Spleen (tissue), 11 donors: Measurements from ENCODE around the gene FOXD1. TPM values are rescaled to one million over a fixed set of nuclear protein-coding genes. Genes with fewer than 3 reads are reported as not detected.

ENCODE experiments used
- DNase-seq: peaks from one replicate; pipeline ENCODE4 v3.0.0-alpha.2; 2020
- H3K27ac ChIP-seq, 8 donors: fragments of 200-600 bp; sonication (generic) in 7 of 8; 1 replicate in 4 of 8; 2 replicates in 4 of 8; pipeline versions ENCODE4 v1.5.0 to v1.8.0; 2016 to 2021; ENCODE audit warnings: inconsistent platforms in 4 of 8, mild to moderate bottlenecking in 4 of 8, moderate library complexity in 1 of 8
- H3K27me3 ChIP-seq, 7 donors: fragments of 200-600 bp; sonication (generic) in 6 of 7; replicated peaks in 1 of 7; 1 replicate in 4 of 7; 2 replicates in 3 of 7; pipeline versions ENCODE4 v1.5.0 to v1.8.0; 2016 to 2021; ENCODE audit warnings: inconsistent platforms in 3 of 7, mild to moderate bottlenecking in 1 of 7
- H3K36me3 ChIP-seq, 6 donors: fragments of 200-600 bp; sonication (generic) in 5 of 6; 1 replicate in 4 of 6; 2 replicates in 2 of 6; pipeline versions ENCODE4 v1.5.0 to v1.8.0; 2016 to 2021; ENCODE audit warnings: inconsistent platforms in 2 of 6
- H3K4me1 ChIP-seq, 6 donors: fragments of 200-600 bp; sonication (generic) in 5 of 6; 1 replicate in 3 of 6; 2 replicates in 3 of 6; pipeline versions ENCODE4 v1.5.0 to v1.8.0; 2016 to 2021; ENCODE audit warnings: inconsistent platforms in 3 of 6
- H3K4me3 ChIP-seq, 8 donors: fragments of 200-600 bp; sonication (generic) in 7 of 8; 1 replicate in 4 of 8; 2 replicates in 4 of 8; pipeline versions ENCODE4 v1.5.0 to v1.8.0; 2016 to 2021; ENCODE audit warnings: inconsistent platforms in 4 of 8, mild to moderate bottlenecking in 4 of 8, moderate library complexity in 2 of 8
- H3K9me3 ChIP-seq, 8 donors: fragments of 200-600 bp; sonication (generic) in 7 of 8; 1 replicate in 4 of 8; 2 replicates in 4 of 8; pipeline versions ENCODE4 v1.5.0 to v1.8.0; 2016 to 2021; ENCODE audit warnings: inconsistent platforms in 4 of 8
- CTCF ChIP-seq, 11 experiments: fragments of 200-600 bp in 7 of 11; fragments of 450-650 bp in 4 of 11; sonication (generic) in 4 of 11; IDR thresholded peaks in 8 of 11; conservative IDR thresholded peaks in 3 of 11; 1 replicate in 7 of 11; 2 replicates in 4 of 11; pipeline versions ENCODE4 v1.4.0 to v1.8.0; 2016 to 2021; ENCODE audit warnings: antibody characterized with exemption in 11 of 11, inconsistent platforms in 4 of 11, mild to moderate bottlenecking in 1 of 11
- POLR2A ChIP-seq, 3 donors: fragments of 450-650 bp; IDR thresholded peaks; one replicate each; pipeline ENCODE4 v1.5.1; 2017; ENCODE audit warnings: antibody characterized with exemption in 3 of 3, mild to moderate bottlenecking in 1 of 3
- POLR2AphosphoS5 ChIP-seq, 3 donors: sonication (generic); formaldehyde crosslinking; IDR thresholded peaks; one replicate each; pipeline ENCODE4 v1.5.1; 2017; ENCODE audit warnings: antibody characterized with exemption in 3 of 3
- WGBS, 5 donors: extraction: QIAGEN DNeasy Blood & Tissue Kit in 3 of 5; methylation state at CpG; one replicate each; pipeline versions ENCODE4 v1.1.5 to v1.1.7; 2013 to 2018; 5-methylcytosine and 5-hydroxymethylcytosine counted together
- intact Hi-C: fragments of 100-400 bp; cut with DNase I; formaldehyde crosslinking; loops from one replicate; pipeline ENCODE4 v1.15.0; 2023; ENCODE audit warnings: low total_unique reads
- polyA plus RNA-seq, 3 donors: library from polyadenylated mRNA; stranded (reverse); fragments of 200-250 nt; gene quantifications; one replicate each; pipeline ENCODE4 v1.2.1, GENCODE V29; 2013
- total RNA-seq, 7 donors: library from RNA; depleted of rRNA in 3 of 7; stranded (reverse); fragments of >200 nt in 3 of 7; fragmentation: NEBNext Ultra II Directional in 4 of 7; extraction: Animal tissue kit (Norgen Biotek cat#: 25700) in 4 of 7; gene quantifications; one replicate each; pipeline versions ENCODE4 v1.1.0 to v1.2.1, GENCODE V29; 2016 to 2021
- donor health status: healthy with polysubstance abuse.
- donor health status: DM: no; HTN: no; CAD: no; lungs with moderate emphysema.
- donor health status: DM: no; HTN: no; CAD: no.
- donor health status: Bipolar disorder and iron deficiency.
- donor health status: healthy.
- donor health status: DM: no; HTN: no; CAD: no.
- donor health status: DM: yes; HTN: yes; CAD: no.

Gene FOXD1
- total and polyA plus RNA-seq, 10 donors: 0.09 to 1.1 (median 0.37) TPM; not detected in 1

GRCh38 chr5:73426034-73426433, 22.5 kb downstream of the FOXD1 start:
- Histone ChIP-seq H3K4me1 (no peaks in the 10 kb centered on the region), H3K27me3 (peaks cover 0 to 86% (median 40%) of the 10 kb centered on the region in 7 donors), H3K36me3 (no peaks in the 10 kb centered on the region), H3K27ac (no peak overlapping the region), H3K9me3 (no peaks in the 10 kb centered on the region), H3K4me3 (no peak overlapping the region)
- TF ChIP-seq CTCF (IDR thresholded peaks at IDR 0.05 in 8 of 11, conservative IDR thresholded peaks at IDR 0.05 in 3 of 11): no peak
- no peak for TF ChIP-seq POLR2AphosphoS5 (IDR thresholded peaks at IDR 0.05)
- no peak for TF ChIP-seq POLR2A (IDR thresholded peaks at IDR 0.05)
- intact Hi-C loops: no loop called here
- no peak for DNase-seq
- 66 to 83% (median 74%) methylated on average over 3 of the region's 3 CpGs for WGBS, 5 donors

- TF ChIP-seq POLR2A (IDR thresholded peaks at IDR 0.05) (no peak), CTCF (IDR thresholded peaks at IDR 0.05 in 8 of 11, conservative IDR thresholded peaks at IDR 0.05 in 3 of 11) (no peak), POLR2AphosphoS5 (IDR thresholded peaks at IDR 0.05) (no peak)
- DNase-seq: no peak
- Histone ChIP-seq H3K27ac (no peak overlapping the region), H3K4me1 (peaks cover 0 to 12% (median 7%) of the 10 kb centered on the region in 6 donors), H3K36me3 (no peaks in the 10 kb centered on the region), H3K9me3 (no peaks in the 10 kb centered on the region), H3K4me3 (no peak overlapping the region), H3K27me3 (peaks cover 0 to 86% (median 43%) of the 10 kb centered on the region in 7 donors)
- intact Hi-C loops: no loop called here
- 54 to 72% (median 67%) methylated on average over 5 of the region's 5 CpGs for WGBS, 5 donors
Measured at GRCh38 chr5:73424556-73424977, 24.0 kb downstream of the FOXD1 start.

GRCh38 chr5:73422164-73422563, 26.4 kb downstream of the FOXD1 start:
- Histone ChIP-seq H3K4me3 (no peak overlapping the region), H3K27me3 (peaks cover 0 to 95% (median 67%) of the 10 kb centered on the region in 7 donors), H3K4me1 (peaks cover 0 to 18% (median 13%) of the 10 kb centered on the region in 6 donors), H3K9me3 (no peaks in the 10 kb centered on the region), H3K27ac (no peak overlapping the region), H3K36me3 (no peaks in the 10 kb centered on the region)
- intact Hi-C loops: no loop called here
- WGBS, 5 donors: 38 to 57% (median 44%) methylated on average over 1 of the region's 1 CpG
- TF ChIP-seq POLR2AphosphoS5 (IDR thresholded peaks at IDR 0.05) (no peak), CTCF (IDR thresholded peaks at IDR 0.05 in 8 of 11, conservative IDR thresholded peaks at IDR 0.05 in 3 of 11) (no peak), POLR2A (IDR thresholded peaks at IDR 0.05) (no peak)
- no peak for DNase-seq

- no peak for DNase-seq
- intact Hi-C loops: no loop called here
- 33 to 51% (median 43%) methylated on average over 3 of the region's 3 CpGs for WGBS, 5 donors
- TF ChIP-seq CTCF (IDR thresholded peaks at IDR 0.05 in 8 of 11, conservative IDR thresholded peaks at IDR 0.05 in 3 of 11) (no peak), POLR2A (IDR thresholded peaks at IDR 0.05) (no peak), POLR2AphosphoS5 (IDR thresholded peaks at IDR 0.05) (no peak)
- Histone ChIP-seq H3K4me1 (peaks cover 0 to 18% (median 13%) of the 10 kb centered on the region in 6 donors), H3K9me3 (no peaks in the 10 kb centered on the region), H3K27ac (no peak overlapping the region), H3K36me3 (no peaks in the 10 kb centered on the region), H3K27me3 (peaks cover 0 to 95% (median 81%) of the 10 kb centered on the region in 7 donors), H3K4me3 (no peak overlapping the region)
Measured at GRCh38 chr5:73420666-73421065, 27.9 kb downstream of the FOXD1 start.
